HepG2 (cell line): ENCODE data around the gene PSMG4. TPM values are rescaled to one million over a fixed set of nuclear protein-coding genes. Genes with fewer than 3 reads are reported as not detected.
A peak's percentile ranks its signal among the peaks of the same experiment; 100 is the strongest.

Experiments used
- AGO1 ChIP-seq: fragments of 200-400 bp; formaldehyde crosslinking; IDR thresholded peaks from 2 replicates; pipeline ENCODE4 v1.6.1; 2017; ENCODE audit warnings: mild to moderate bottlenecking, low read depth, low read length, moderate library complexity; ENCODE audit not compliant: poor library complexity, severe bottlenecking
- CBX2 ChIP-seq, 2 experiments: fragments of 200-600 bp in 1 of 2; sonication (generic); formaldehyde crosslinking in 1 of 2; IDR thresholded peaks; 2 replicates each; pipeline versions ENCODE4 v1.7.0 to v1.8.1; 2018 to 2022; ENCODE audit warnings: low read depth in 2 of 2, low read length in 1 of 2, mild to moderate bottlenecking in 1 of 2, missing genetic modification reagents in 1 of 2
- DMAP1 ChIP-seq: IDR thresholded peaks from 2 replicates; pipeline ENCODE4 v1.6.1; 2016
- ETV5 ChIP-seq: IDR thresholded peaks from 2 replicates; pipeline ENCODE4 v1.6.1; 2018; ENCODE audit warnings: missing biosample characterization, missing genetic modification reagents, inconsistent platforms, borderline replicate concordance
- HDAC2 ChIP-seq: sonication (generic); formaldehyde crosslinking; IDR thresholded peaks from 2 replicates; pipeline ENCODE4 v1.4.0; 2020; ENCODE audit warnings: missing genetic modification reagents
- HNRNPL ChIP-seq: fragments of 200-400 bp; formaldehyde crosslinking; IDR thresholded peaks from 2 replicates; pipeline ENCODE4 v1.6.1; 2017; ENCODE audit warnings: mild to moderate bottlenecking, low read depth, low read length
- KMT2B ChIP-seq: IDR thresholded peaks from 2 replicates; pipeline ENCODE4 v1.6.1; 2016; ENCODE audit warnings: missing genetic modification reagents, missing compliant biosample characterization
- MTA1 ChIP-seq: sonication (generic); formaldehyde crosslinking; IDR thresholded peaks from 2 replicates; pipeline ENCODE4 v1.4.0; 2020; ENCODE audit warnings: missing genetic modification reagents, mild to moderate bottlenecking, borderline replicate concordance
- NFIC ChIP-seq: IDR thresholded peaks from 2 replicates; pipeline ENCODE4 v1.6.1; 2012; ENCODE audit warnings: mild to moderate bottlenecking, low read length, inconsistent platforms
- PRDM15 ChIP-seq: sonication (generic); formaldehyde crosslinking; IDR thresholded peaks from 2 replicates; pipeline ENCODE4 v1.4.0; 2020; ENCODE audit warnings: missing genetic modification reagents
- STAG1 ChIP-seq: sonication (generic); formaldehyde crosslinking; IDR thresholded peaks from 2 replicates; pipeline ENCODE4 v1.4.0; 2020; ENCODE audit warnings: missing genetic modification reagents
- YY1 ChIP-seq: IDR thresholded peaks from 2 replicates; pipeline ENCODE4 v1.6.1; 2011; ENCODE audit warnings: low read length, low read depth, moderate library complexity, mild to moderate bottlenecking; ENCODE audit not compliant: insufficient read depth, insufficient replicate concordance
- ZBTB14 ChIP-seq: sonication (generic); formaldehyde crosslinking; IDR thresholded peaks from 2 replicates; pipeline ENCODE4 v1.4.0; 2020; ENCODE audit warnings: missing genetic modification reagents
- ZMAT3 ChIP-seq: sonication (generic); formaldehyde crosslinking; conservative IDR thresholded peaks from 2 replicates; pipeline ENCODE4 v1.7.0; 2021; ENCODE audit warnings: missing genetic modification reagents
- ZMYM4 ChIP-seq: sonication (generic); formaldehyde crosslinking; IDR thresholded peaks from 2 replicates; pipeline ENCODE4 v1.8.1; 2023; ENCODE audit warnings: mild to moderate bottlenecking, missing genetic modification reagents
- ZNF136 ChIP-seq: sonication (generic); formaldehyde crosslinking; IDR thresholded peaks from 2 replicates; pipeline ENCODE4 v1.8.1; 2022; ENCODE audit warnings: low read depth, mild to moderate bottlenecking, moderate library complexity, missing genetic modification reagents
- ZNF17 ChIP-seq: sonication (generic); formaldehyde crosslinking; IDR thresholded peaks from 2 replicates; pipeline ENCODE4 v1.5.0; 2020; ENCODE audit warnings: mild to moderate bottlenecking, missing genetic modification reagents
- ZNF207 ChIP-seq: fragments of 450-650 bp; IDR thresholded peaks from 2 replicates; pipeline ENCODE4 v1.6.1; 2016; ENCODE audit warnings: antibody characterized with exemption, borderline replicate concordance
- ZNF280D ChIP-seq: sonication (generic); formaldehyde crosslinking; IDR thresholded peaks from 2 replicates; pipeline ENCODE4 v1.5.1; 2020; ENCODE audit warnings: mild to moderate bottlenecking, missing genetic modification reagents
- ZNF550 ChIP-seq: sonication (generic); formaldehyde crosslinking; IDR thresholded peaks from 2 replicates; pipeline ENCODE4 v1.4.0; 2020; ENCODE audit warnings: mild to moderate bottlenecking, missing genetic modification reagents, borderline replicate concordance
- ZNF614 ChIP-seq: IDR thresholded peaks from 2 replicates; pipeline ENCODE4 v1.6.1; 2018; ENCODE audit warnings: missing biosample characterization, missing genetic modification reagents, inconsistent platforms, borderline replicate concordance
- ZNF720 ChIP-seq: sonication (generic); formaldehyde crosslinking; IDR thresholded peaks from 2 replicates; pipeline ENCODE4 v1.4.0; 2020; ENCODE audit warnings: missing genetic modification reagents
- polyA plus RNA-seq, 8 experiments: library from polyadenylated mRNA; depleted of rRNA in 3 of 8; stranded (reverse) in 7 of 8; unstranded in 1 of 8; fragments of >200 nt; fragmentation: Illumina TruSeq in 4 of 8; extraction: Trizol in 4 of 8; gene quantifications; 2 replicates each; pipeline versions ENCODE4 v1.2.1 to v1.2.3, GENCODE V29; 2011 to 2016; ENCODE audit warnings: low read depth in 4 of 8, missing spikeins in 1 of 8, mixed read lengths in 1 of 8; ENCODE audit not compliant: insufficient read depth in 1 of 8
- total RNA-seq, 5 experiments: library from RNA; depleted of rRNA; stranded (reverse); fragments of >200 nt; fragmentation: Illumina TruSeq; extraction: Trizol; gene quantifications; 2 replicates each; pipeline ENCODE4 v1.2.3, GENCODE V29; 2016; ENCODE audit warnings: low read depth in 1 of 5

PSMG4 gene
- total and polyA plus RNA-seq, 2 of the 13 experiments (the other 11 are each of a cell fraction or from before 2014, with no cell fraction given): 28.5 to 32.8 TPM

GRCh38 chr6:3229566-3230178 lies 29.1 kb upstream of the PSMG4 start (continued):
- TF ChIP-seq ZMAT3 (CRISPR knock-in tag) (0 out of 2 replicates have a peak, but pooled peaks have one; percentile 34), HDAC2 (CRISPR knock-in tag) (0 out of 2 replicates have a peak, but pooled peaks have one; percentile 34), ZNF280D (CRISPR knock-in tag) (peak; percentile 65; the same call in 1 of the 2 replicates), ZBTB14 (CRISPR knock-in tag) (no peak), ZNF207 (no peak), ZNF720 (CRISPR knock-in tag) (no peak), NFIC (no peak), MTA1 (CRISPR knock-in tag) (no peak), ETV5 (CRISPR knock-in tag) (peak; percentile 51; the same call in 1 of the 2 replicates), ZNF17 (CRISPR knock-in tag) (no peak), HNRNPL (0 out of 2 replicates have a peak, but pooled peaks have one; percentile 5), ZMYM4 (CRISPR knock-in tag) (no peak), PRDM15 (CRISPR knock-in tag) (no peak), DMAP1 (CRISPR knock-in tag) (no peak), ZNF136 (CRISPR knock-in tag) (no peak), STAG1 (0 out of 2 replicates have a peak, but pooled peaks have one; percentile 3), ZNF614 (CRISPR knock-in tag) (no peak), AGO1 (no peak), KMT2B (no peak), CBX2 (IDR thresholded peaks at IDR 0.05; ENCODE audit: low read depth, low read length) (no peak), CBX2 (CRISPR knock-in tag; IDR thresholded peaks at IDR 0.05; ENCODE audit: low read depth) (0 out of 2 replicates have a peak, but pooled peaks have one; percentile 41), YY1 (no peak), ZNF550 (CRISPR knock-in tag) (no peak; the same call in 1 of the 2 replicates)
